ENCODE measurements around the gene DLG4. TPM values are rescaled to one million over a fixed set of nuclear protein-coding genes. Genes with fewer than 3 reads are reported as not detected.
A peak's percentile ranks its signal among the peaks of the same experiment; 100 is the strongest.

DLG4 gene
- total RNA-seq, 1 experiment from 2014 or later: 59.7 TPM

- TF ChIP-seq ATF6 (CRISPR knock-in tag; IDR thresholded peaks at IDR 0.05) (no peak), AFF4 (CRISPR knock-in tag; IDR thresholded peaks at IDR 0.05; ENCODE audit: borderline replicate concordance) (no peak), KAT7 (CRISPR knock-in tag; IDR thresholded peaks at IDR 0.05; ENCODE audit: borderline replicate concordance) (no peak), ESRRA (CRISPR knock-in tag; IDR thresholded peaks at IDR 0.05; ENCODE audit: borderline replicate concordance) (no peak), NR3C1 (CRISPR knock-in tag; conservative IDR thresholded peaks at IDR 0.05; ENCODE audit: low read depth) (no peak), NFYB (CRISPR knock-in tag; conservative IDR thresholded peaks at IDR 0.05; ENCODE audit: low read depth) (no peak), SP1 (CRISPR knock-in tag; conservative IDR thresholded peaks at IDR 0.05) (no peak), ZMAT4 (CRISPR knock-in tag; IDR thresholded peaks at IDR 0.05) (no peak), HMGA2 (CRISPR knock-in tag; IDR thresholded peaks at IDR 0.05) (no peak), NFE2L1 (CRISPR knock-in tag; IDR thresholded peaks at IDR 0.05) (0 out of 2 replicates have a peak, but pooled peaks have one; percentile 66), ZNF232 (CRISPR knock-in tag; IDR thresholded peaks at IDR 0.05) (no peak), ZNF425 (CRISPR knock-in tag; conservative IDR thresholded peaks at IDR 0.05) (no peak), JUN (CRISPR knock-in tag; IDR thresholded peaks at IDR 0.05) (no peak), FOXP1 (CRISPR knock-in tag; IDR thresholded peaks at IDR 0.05; ENCODE audit: borderline replicate concordance) (no peak), NFATC4 (CRISPR knock-in tag; IDR thresholded peaks at IDR 0.05) (no peak), ZNF416 (CRISPR knock-in tag; IDR thresholded peaks at IDR 0.05) (no peak), FOXK1 (CRISPR knock-in tag; IDR thresholded peaks at IDR 0.05) (peak; percentile 48; the same call in 1 of the 2 replicates), ZBTB21 (CRISPR knock-in tag; IDR thresholded peaks at IDR 0.05; ENCODE audit: borderline replicate concordance) (no peak), GABPB1 (CRISPR knock-in tag; IDR thresholded peaks at IDR 0.05) (no peak), AR (CRISPR knock-in tag; IDR thresholded peaks at IDR 0.05) (no peak), GRHL2 (CRISPR knock-in tag; IDR thresholded peaks at IDR 0.05; ENCODE audit: insufficient replicate concordance, severe bottlenecking) (no peak), TP53 (CRISPR knock-in tag; IDR thresholded peaks at IDR 0.05) (no peak), ATF2 (CRISPR knock-in tag; IDR thresholded peaks at IDR 0.05; ENCODE audit: borderline replicate concordance, low read depth) (no peak), TEAD1 (CRISPR knock-in tag; IDR thresholded peaks at IDR 0.05) (no peak), ZNF138 (CRISPR knock-in tag; conservative IDR thresholded peaks at IDR 0.05) (no peak), CREB1 (CRISPR knock-in tag; IDR thresholded peaks at IDR 0.05) (no peak), GTF2I (CRISPR knock-in tag; conservative IDR thresholded peaks at IDR 0.05) (no peak), TEAD4 (CRISPR knock-in tag; IDR thresholded peaks at IDR 0.05) (no peak)
These were observed 43.5 kb upstream of the DLG4 start (continued) for GRCh38 chr17:7262935-7263800.
